OCI-LY7 (cell line): ENCODE measurements around the gene BCL11A. TPM values are rescaled to one million over a fixed set of nuclear protein-coding genes. Genes with fewer than 3 reads are reported as not detected.

ENCODE experiments used
- BruUV-seq: library from RNA; stranded (reverse); fragments of 400-500 nt; replicated peaks from 2 replicates; lab custom pipeline; 2021; lab: Mats Ljungman, UMichigan
- CTCF ChIA-PET: fragments of 300-600 bp; sonication (Branson Sonifier 250); formaldehyde crosslinking; loops from one replicate; lab custom pipeline; 2022; ENCODE audit warnings: antibody characterized with exemption; ENCODE audit not compliant: unreplicated experiment; lab: Charles Lee
- POLR2A ChIA-PET: fragments of 300-600 bp; sonication (Branson Sonifier 250); formaldehyde crosslinking; loops from one replicate; lab custom pipeline; 2022; ENCODE audit warnings: antibody characterized with exemption; lab: Charles Lee
- DNase-seq: peaks from one replicate; pipeline ENCODE4 v3.0.0-alpha.2; 2015; ENCODE audit warnings: low spot score
- H2AFZ ChIP-seq: fragments of 200-600 bp; sonication (generic), shearing (Covaris generic); 2 replicates; pipeline ENCODE4 v1.6.1; 2014; ENCODE audit warnings: mild to moderate bottlenecking, antibody characterized with exemption, low read length, moderate library complexity
- H3K27ac ChIP-seq: fragments of 200-600 bp; sonication (generic); 2 replicates; pipeline ENCODE4 v1.5.1; 2014; ENCODE audit warnings: mixed run types, low read depth, mild to moderate bottlenecking, moderate library complexity, low read length, inconsistent platforms; ENCODE audit not compliant: poor library complexity, severe bottlenecking
- H3K36me3 ChIP-seq: fragments of 200-600 bp; sonication (generic); 2 replicates; pipeline ENCODE4 v1.6.1; 2014; ENCODE audit warnings: mild to moderate bottlenecking, antibody characterized with exemption, low read length, moderate library complexity, mixed read lengths; ENCODE audit not compliant: insufficient read depth
- H3K4me1 ChIP-seq: fragments of 200-600 bp; sonication (generic); 2 replicates; pipeline ENCODE4 v1.5.1; 2014; ENCODE audit warnings: mild to moderate bottlenecking, low read length; ENCODE audit not compliant: insufficient read depth, poor library complexity, severe bottlenecking
- H3K4me2 ChIP-seq: fragments of 200-600 bp; sonication (generic); 2 replicates; pipeline ENCODE4 v1.6.1; 2014; ENCODE audit warnings: mild to moderate bottlenecking, low read length
- H3K4me3 ChIP-seq: fragments of 200-600 bp; sonication (generic); 2 replicates; pipeline ENCODE4 v1.5.1; 2014; ENCODE audit warnings: mild to moderate bottlenecking, low read depth, low read length; ENCODE audit not compliant: poor library complexity, severe bottlenecking
- H3K79me2 ChIP-seq: fragments of 200-600 bp; sonication (generic); 2 replicates; pipeline ENCODE4 v1.6.1; 2016; ENCODE audit warnings: low read depth, mild to moderate bottlenecking, low read length, moderate library complexity, mixed read lengths; ENCODE audit not compliant: insufficient read depth
- H3K9me2 ChIP-seq: fragments of 200-600 bp; sonication (generic); 2 replicates; pipeline ENCODE4 v1.6.1; 2016; ENCODE audit warnings: mild to moderate bottlenecking, low read length, mixed read lengths; ENCODE audit not compliant: insufficient read depth
- H3K9me3 ChIP-seq: fragments of 200-600 bp; sonication (generic); 2 replicates; pipeline ENCODE4 v1.6.1; 2014; ENCODE audit warnings: mild to moderate bottlenecking, mixed run types, low read length, mixed read lengths
- H4K20me1 ChIP-seq: fragments of 200-600 bp; sonication (generic); 2 replicates; pipeline ENCODE4 v1.6.1; 2014; ENCODE audit warnings: mild to moderate bottlenecking, antibody characterized with exemption, low read length, moderate library complexity, mixed read lengths; ENCODE audit not compliant: insufficient read depth
- EZH2phosphoT487 ChIP-seq: fragments of 200-600 bp; sonication (generic); IDR thresholded peaks from 2 replicates; pipeline ENCODE4 v1.6.1; 2018; ENCODE audit warnings: low read depth, borderline replicate concordance, mild to moderate bottlenecking, mixed run types, antibody characterized with exemption, low read length, moderate library complexity, mixed read lengths
- intact Hi-C: fragments of 100-400 bp; cut with micrococcal nuclease; formaldehyde crosslinking; loops from one replicate; pipeline ENCODE4 v1.10.0; 2022; ENCODE audit not compliant: unreplicated experiment
- total RNA-seq, 2 experiments: library from RNA; depleted of rRNA in 1 of 2; stranded (reverse); fragments of >200 nt in 1 of 2; shearing (Covaris generic) in 1 of 2; gene quantifications; 2 replicates each; pipeline ENCODE4 v1.2.3, GENCODE V29; 2014 to 2022
- TF ChIP-seq, protein P1 (sequence below): fragments of 200-600 bp; sonication (generic); conservative IDR thresholded peaks from 2 replicates; pipeline ENCODE4 v1.5.1; 2014; ENCODE audit warnings: mild to moderate bottlenecking, antibody characterized with exemption, low read length, moderate library complexity, mixed read lengths

BCL11A gene
- total RNA-seq, 2 experiments from 2014 or later = 64.3 to 167 TPM

DNA sequence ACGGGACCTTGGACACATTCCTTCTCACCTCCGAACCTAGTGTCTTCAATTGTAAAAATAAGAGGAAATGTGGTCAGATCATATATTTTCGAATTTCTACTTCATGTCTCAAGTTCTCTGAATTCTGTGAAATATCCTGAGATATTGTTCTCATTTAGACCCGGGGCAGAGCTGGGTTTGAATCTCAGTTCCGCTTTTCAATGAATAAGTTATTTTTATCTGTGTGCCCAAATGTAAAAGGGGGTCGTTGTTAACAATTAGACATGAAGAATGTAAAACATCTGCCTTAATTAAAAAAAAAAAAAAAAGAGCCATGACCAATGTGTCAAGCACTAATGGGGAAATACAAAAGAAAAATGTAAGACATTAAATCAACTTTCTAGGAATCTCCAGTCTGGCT is 48.9 kb upstream of the BCL11A start:
- no TSS peak for BruUV-seq
- intact Hi-C loops = no loop called here

DNA sequence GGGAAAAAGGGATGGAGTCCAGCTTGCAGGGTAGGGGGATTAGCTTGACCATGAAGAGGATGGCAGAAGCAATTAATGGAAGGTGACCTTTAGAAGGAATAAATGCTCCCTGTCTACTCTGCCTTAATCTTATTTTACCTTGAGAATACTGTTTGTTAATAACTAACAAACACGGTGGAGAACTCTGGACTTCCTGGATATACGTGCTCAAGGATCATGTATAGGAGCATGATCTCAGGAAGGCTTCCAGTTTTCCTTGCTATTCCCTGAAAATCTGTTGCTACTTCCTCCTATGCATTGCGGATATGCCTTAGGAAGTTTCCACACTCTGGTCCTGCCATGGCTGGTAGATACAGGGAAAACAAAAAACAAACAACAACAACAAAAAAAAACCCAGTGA is 44.8 kb upstream of the BCL11A start:
- ChIA-PET POLR2A (interaction anchor here (1.4 kb wide), 1 partner anchor 20 kb away, joined by 3 read pairs; no protein-coding TSS in a partner anchor), CTCF (no interaction called here)
- Histone ChIP-seq H3K9me3 (no peaks in the 10 kb centered on the region), H3K4me3 (no peak overlapping the region), H3K36me3 (no peaks in the 10 kb centered on the region), H4K20me1 (no peaks in the 10 kb centered on the region), H3K4me1 (peaks cover 15% of the 10 kb centered on the region), H2AFZ (no peak overlapping the region), H3K27ac (no peak overlapping the region), H3K9me2 (no peaks in the 10 kb centered on the region), H3K4me2 (no peak overlapping the region), H3K79me2 (no peaks in the 10 kb centered on the region)
- BruUV-seq = no TSS peak
- DNase-seq = no peak
- intact Hi-C loops = no loop called here
- TF ChIP-seq EZH2phosphoT487 = no peak
- TF ChIP-seq, protein P1, sequence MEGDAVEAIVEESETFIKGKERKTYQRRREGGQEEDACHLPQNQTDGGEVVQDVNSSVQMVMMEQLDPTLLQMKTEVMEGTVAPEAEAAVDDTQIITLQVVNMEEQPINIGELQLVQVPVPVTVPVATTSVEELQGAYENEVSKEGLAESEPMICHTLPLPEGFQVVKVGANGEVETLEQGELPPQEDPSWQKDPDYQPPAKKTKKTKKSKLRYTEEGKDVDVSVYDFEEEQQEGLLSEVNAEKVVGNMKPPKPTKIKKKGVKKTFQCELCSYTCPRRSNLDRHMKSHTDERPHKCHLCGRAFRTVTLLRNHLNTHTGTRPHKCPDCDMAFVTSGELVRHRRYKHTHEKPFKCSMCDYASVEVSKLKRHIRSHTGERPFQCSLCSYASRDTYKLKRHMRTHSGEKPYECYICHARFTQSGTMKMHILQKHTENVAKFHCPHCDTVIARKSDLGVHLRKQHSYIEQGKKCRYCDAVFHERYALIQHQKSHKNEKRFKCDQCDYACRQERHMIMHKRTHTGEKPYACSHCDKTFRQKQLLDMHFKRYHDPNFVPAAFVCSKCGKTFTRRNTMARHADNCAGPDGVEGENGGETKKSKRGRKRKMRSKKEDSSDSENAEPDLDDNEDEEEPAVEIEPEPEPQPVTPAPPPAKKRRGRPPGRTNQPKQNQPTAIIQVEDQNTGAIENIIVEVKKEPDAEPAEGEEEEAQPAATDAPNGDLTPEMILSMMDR = no peak

More for the DNA sequence above, 48.9 kb upstream of the BCL11A start:
- Histone ChIP-seq H3K9me3 (no peaks in the 10 kb centered on the region), H3K27ac (no peak overlapping the region), H3K9me2 (no peaks in the 10 kb centered on the region), H2AFZ (no peak overlapping the region), H3K36me3 (no peaks in the 10 kb centered on the region), H4K20me1 (no peaks in the 10 kb centered on the region), H3K79me2 (no peaks in the 10 kb centered on the region), H3K4me1 (peaks cover 15% of the 10 kb centered on the region), H3K4me3 (no peak overlapping the region), H3K4me2 (peak overlapping the region; percentile 64)
- ChIA-PET CTCF (no interaction called here), POLR2A (no interaction called here)
- no peak for TF ChIP-seq EZH2phosphoT487
- TF ChIP-seq, protein P1 = no peak
- DNase-seq = peak; percentile 75

DNA sequence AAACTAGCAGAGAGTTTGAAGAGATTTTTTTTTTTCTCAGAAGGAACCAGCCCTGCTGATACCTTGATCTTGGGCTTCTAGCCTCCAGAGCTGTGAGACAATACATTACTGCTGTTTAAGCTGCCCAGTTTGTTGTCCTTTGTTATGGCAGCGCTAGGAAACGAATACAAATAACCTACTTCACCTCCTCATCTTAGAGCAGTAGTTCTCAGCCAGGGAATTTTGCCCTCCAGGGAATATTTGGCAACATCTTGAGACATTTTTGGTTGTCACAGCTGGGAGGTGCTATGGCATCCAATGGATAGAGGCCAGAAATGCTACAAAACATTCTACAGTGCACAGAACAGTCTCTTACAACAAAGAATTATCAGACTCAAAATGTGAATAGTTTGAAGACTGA is 43.9 kb upstream of the BCL11A start:
- Histone ChIP-seq H3K9me2 (no peaks in the 10 kb centered on the region), H3K9me3 (peaks cover 5% of the 10 kb centered on the region), H3K4me3 (no peak overlapping the region), H3K79me2 (no peaks in the 10 kb centered on the region), H3K27ac (no peak overlapping the region), H3K4me1 (peaks cover 8% of the 10 kb centered on the region), H2AFZ (no peak overlapping the region), H4K20me1 (no peaks in the 10 kb centered on the region), H3K4me2 (no peak overlapping the region), H3K36me3 (no peaks in the 10 kb centered on the region)
- ChIA-PET CTCF (interaction anchor here (0.6 kb wide), 1 partner anchor 20 kb away, joined by 4 read pairs; no protein-coding TSS in a partner anchor), POLR2A (interaction anchor here (0.6 to 1.4 kb wide), 2 partner anchors 20 to 418 kb away, joined by 3 to 6 read pairs; no protein-coding TSS in a partner anchor)
- intact Hi-C loops = no loop called here
- no TSS peak for BruUV-seq
- no peak for DNase-seq
- no peak for TF ChIP-seq EZH2phosphoT487
- TF ChIP-seq, protein P1 = no peak
